ENCODE data around the gene CFAP157.

CFAP157 gene

DNA sequence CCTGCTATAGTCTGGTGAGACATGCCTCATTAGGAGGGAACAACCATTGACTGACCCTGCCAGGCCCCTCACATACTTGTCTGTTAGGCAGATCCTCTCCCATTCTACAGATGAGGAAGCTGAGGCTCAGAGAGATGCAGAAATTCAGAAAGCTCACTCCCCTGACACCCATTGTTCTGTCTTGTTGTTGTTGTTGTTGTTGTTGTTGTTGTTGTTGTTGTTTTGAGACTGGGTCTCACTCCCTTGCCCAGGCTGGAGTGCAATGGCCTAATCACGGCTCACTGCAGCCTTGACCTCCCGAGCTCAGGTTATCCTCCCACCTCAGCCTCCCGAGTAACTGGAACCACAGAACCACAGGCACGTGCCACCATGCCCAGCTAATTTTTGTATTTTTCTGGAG is 13.1 kb upstream of the CFAP157 start:
- no peak for DNase-seq

DNA sequence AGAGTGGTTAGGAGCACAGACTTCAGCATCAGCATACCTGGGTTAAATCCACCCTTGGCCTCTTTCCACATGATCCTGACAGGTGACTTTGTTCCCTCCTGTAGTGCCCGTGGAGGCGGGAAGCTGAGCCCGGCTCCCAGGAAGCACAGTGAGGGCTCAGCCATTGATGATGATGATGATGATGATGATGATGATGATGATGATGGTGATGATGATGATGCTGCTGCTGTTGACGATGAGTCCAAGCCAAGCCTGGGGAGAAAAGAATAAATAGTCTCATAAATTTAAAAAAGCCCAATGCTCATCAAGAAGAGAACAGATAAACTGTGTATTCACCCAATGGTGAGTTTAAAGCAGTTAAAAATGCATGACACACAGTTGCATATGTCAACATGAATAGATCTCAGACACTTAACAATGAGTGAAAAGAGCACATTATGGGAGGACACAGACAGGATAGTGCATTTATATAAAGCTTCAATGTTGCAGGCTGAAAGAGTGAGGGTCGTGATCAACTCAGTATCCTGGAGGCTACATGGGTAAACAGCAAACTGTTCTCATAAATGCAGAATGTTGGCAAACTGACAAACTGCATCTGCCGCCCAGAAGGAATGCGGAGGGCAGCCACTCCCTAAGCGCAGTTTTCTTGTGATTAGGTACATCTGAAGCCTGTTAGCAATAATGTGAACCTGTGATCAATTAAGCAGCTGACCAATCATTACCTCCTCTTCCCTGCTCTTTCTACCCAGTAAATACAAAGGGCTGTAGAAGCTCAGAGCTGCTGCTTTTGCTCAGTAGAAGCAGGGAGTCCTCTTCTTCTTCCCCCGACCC is 11.7 kb upstream of the CFAP157 start:
- no peak for DNase-seq

DNA sequence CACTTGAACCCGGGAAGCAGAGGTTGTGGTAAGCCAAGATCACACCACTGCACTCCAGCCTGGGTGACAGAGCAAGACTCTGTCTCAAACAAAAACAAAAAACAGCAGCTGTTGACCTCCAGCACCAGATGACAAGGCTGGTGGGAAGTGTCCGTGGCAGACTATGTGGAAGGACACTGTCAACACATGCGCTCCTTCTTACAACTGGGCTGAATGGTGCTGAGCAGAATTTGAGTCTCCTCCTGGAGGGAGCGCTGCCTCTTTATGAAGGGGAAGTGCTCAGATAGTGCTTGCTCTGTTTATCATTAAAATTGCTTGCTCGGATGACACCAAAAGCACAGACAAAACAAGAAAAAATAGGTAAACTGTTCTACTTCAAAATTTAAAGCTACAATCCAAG is 9.2 kb upstream of the CFAP157 start:
- no peak for DNase-seq

DNA sequence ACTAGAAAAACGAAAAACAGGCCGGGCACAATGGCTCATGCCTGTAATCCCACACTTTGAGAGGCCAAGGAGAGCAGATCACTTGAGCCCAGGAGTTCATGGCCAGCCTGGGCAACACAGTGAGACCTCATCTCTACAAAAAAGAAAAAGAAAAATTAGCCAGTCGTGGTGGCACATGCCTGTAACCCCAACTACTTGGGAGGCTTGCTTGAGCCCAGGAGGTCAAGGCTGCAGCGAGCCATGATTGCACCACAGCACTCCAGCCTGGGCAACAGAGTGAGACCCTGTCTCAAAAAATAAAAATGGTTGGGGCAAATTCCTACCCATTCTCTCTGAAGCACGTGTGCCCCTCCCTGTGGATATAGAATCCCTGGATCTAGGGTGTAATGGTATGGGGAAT is 8.4 kb upstream of the CFAP157 start:
- no peak for DNase-seq

DNA sequence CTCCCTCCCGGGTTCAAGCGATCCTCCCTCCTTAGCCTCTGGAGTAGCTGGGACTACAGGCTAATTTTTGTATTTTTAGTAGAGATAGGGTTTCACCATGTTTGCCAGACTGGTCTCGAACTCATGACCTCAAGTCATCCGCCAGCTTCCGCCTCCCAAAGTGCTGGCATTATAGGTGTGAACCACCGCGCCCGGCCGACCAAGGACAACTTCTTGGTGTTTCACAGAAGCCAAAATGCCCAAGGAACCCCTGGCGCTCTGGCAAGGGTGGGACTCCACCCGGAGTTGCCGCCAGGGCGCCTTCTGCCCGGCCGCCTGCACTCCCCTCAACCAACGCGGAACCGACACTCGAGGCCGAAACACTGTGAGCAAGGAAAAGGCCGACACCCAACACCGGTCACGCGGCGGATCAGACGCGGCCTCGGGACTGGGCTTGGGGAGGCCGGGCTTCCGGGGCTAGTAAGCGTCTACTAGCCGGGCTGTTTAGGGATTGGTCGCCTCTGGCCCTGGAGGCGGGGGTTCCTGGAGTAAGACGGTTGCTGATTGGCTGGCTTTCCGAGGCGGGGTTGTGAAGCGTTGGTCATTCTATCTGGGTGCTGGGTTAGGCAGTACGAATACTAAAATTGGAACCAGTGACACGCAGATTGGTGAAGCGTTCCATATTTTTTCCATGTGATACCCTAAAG is 7.7 kb upstream of the CFAP157 start:
- DNase-seq = peak; percentile 94

DNA sequence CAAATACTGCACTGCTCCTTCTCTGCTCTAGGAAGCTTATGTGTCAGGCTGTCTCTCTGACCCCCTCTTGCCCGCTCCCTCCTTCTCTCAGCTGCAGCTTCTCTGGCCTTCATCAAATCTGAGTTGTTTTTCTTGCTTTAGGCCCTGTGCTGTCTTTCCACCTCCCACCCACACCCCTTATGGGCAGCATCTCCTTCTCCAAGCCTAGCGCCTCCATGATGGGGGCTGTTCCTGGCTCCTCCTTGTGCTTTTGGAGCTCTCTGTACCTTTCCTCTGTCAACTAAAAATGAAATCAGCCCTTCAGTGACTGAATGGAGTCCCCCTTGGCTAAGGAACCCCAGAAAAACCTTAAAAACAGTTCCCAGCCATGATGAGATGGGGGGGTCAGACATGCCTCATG is 6.6 kb upstream of the CFAP157 start:
- no peak for DNase-seq

DNA sequence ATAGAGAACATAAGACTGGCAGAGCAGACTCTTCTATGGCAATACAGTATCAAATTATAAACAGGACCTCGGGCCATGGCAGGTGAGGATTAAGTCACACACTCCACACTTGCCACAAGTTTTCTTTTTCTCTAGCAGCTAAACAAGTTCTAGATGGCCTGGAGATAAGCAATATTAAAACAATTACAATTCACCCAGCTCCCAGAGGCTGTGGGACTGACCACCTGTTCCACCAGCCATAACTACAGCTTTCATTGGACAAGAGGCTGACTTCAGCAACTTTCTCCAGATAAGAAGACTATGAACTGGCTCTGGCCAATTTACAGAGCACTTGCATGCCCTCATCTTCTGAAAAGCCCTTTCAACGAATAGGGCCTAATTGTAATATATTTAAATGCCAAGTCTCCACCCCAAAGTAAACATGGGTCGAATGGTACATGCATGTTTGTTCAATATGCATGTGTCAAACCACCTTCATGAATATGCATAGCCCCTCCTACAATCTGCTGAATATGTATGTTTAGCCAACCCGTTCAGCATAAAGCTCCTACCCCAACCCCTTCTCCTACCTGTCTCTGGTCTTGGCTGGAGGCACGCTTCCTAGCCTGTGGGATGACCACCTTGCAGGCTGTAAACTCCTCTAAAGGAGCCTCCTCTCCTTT is 6.1 kb upstream of the CFAP157 start:
- DNase-seq = no peak

DNA sequence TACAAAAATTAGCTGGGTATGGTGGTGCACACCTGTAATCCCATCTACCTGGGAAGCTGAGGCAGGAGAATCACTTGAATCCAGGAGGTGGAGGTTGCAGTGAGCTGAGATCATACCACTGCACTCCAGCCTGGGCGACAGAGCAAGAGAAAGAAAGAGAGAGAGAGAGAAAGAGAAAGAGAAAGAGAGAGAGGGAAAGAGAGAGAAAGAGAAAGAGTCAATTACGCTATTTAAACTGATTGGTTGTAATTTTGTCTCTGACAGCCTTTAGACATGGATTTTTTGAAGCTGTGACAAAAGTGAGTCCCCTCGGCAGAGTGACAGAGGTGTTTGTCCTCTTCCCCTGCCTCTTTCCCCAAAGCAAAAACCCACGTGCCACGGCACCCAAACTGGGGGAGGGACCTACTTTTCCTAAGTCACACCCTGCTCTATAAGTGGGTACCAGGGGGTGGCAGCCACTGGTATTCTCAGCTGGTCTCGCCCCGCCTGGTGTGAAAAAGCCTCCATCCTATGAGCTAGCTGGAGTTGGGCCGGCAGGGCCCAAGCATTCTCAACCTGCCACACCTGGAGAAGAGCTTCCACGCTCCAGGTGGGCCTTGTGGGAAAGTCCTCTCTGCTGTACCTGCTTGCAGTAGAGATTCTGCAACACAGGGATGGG is 3.4 kb upstream of the CFAP157 start:
- no peak for DNase-seq

DNA sequence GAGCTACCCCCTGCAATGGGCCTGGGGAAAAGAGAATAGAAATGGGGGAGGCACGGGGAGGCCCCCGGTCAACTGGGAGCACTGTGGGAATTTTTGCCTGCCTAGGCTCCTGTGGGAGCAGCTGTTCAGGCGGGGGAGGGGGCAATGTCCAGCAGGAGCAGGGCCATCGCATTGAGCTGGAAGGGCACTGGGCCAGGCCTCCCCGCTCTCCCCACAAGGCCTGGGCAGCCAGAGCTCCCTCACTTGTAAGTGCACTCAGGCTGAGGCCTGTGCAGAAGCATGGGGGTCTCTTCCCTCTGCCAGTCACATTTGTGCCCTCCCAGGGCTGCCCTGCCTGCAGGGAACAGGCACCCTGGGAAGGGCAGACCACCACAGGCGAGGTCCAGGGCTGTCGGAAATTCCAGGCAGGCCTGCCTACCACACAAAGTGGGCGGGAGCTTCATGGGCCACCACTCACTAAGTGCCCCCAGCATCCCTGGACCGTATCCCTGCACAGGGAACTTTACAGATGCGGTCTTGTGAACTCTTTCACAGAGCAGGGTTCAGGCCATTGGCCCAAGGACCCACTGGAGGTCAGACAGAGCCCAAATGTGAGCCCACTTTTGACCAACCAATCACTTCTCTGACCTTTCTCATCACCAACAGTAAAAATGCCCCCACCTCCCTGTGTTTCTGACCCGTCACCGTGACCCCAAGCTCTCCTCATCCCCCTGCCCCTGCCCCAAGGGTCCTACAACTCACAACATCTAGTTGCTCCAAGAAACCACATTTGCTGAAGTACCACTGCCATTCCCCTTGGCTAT is 1.0 kb upstream of the CFAP157 start:
- peak; percentile 51 for DNase-seq

DNA sequence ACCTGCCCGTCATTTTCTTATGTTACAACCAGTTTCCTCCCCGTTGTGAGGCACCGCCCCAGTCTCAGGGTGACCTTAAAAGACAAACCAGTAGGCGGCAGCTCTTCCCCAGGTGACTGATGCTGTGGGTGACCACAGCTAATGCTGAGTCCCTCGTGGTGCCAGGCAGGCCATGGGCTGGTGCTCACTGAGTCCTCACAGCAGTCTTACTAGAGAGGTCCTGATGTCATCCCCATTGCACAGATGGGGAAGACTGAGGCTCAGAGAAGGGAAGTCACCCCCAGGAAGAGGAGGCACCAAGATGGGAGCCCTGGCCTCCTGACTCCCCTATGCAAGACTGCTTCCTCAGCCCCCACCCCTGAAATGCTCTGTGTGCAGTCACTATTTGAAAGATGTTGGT is 978 bp downstream of the CFAP157 start:
- no peak for DNase-seq

DNA sequence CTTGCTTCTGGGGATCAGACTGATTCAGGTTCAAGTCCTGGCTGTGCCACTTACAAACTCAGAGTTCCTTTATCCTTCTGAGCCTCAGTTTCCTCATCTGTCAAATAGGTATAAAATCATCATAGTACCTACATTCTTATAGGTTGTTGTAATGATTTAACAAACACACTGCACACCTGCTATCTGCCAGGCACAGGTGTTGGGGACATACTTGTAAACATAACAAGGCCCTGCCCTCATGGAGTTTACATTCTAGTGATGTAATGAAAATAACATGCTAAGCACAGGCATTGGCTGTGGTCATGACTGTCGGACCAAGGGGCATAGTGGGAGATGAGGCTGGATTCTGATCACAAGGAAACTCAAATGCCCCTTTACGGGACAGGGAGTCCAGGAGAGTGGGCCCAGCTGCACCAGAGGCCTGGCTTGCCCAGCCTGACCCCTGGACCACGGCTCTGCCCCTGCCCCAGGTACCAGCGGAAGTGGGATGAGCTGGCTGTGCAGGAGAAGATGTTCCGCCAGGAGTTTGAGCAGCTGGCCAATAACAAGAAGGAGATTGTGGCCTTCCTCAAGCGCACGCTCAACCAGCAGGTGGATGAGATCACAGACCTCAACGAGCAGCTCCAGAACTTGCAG is 2.3 kb downstream of the CFAP157 start:
- no peak for DNase-seq

DNA sequence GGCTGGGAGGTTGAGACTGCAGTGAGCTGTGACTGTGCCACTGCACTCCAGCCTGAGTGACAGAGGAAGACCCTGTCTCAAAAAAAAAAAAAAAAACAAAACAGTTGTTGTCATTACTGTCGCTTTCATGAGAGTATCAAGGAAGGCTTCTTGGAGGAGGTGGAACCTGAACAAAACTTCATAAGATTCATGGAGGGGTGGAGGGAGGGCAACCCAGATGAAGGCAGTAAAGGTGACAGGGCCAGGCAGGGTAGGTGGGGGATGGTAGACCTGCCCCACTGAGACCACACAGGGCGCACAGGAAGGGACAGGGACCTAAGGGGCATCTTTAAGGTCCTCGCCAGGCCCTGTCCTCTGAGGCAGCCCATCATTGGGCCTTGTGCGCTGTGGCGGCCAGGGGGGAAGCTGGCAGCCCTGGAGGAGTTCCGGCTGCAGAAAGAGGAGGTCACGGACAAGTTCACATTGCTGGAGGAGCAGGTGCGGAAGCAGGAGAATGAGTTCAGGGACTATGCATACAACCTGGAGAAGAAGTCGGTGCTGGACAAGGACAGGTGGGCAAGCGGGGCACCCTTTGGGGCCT is 3.5 kb downstream of the CFAP157 start:
- DNase-seq = no peak

DNA sequence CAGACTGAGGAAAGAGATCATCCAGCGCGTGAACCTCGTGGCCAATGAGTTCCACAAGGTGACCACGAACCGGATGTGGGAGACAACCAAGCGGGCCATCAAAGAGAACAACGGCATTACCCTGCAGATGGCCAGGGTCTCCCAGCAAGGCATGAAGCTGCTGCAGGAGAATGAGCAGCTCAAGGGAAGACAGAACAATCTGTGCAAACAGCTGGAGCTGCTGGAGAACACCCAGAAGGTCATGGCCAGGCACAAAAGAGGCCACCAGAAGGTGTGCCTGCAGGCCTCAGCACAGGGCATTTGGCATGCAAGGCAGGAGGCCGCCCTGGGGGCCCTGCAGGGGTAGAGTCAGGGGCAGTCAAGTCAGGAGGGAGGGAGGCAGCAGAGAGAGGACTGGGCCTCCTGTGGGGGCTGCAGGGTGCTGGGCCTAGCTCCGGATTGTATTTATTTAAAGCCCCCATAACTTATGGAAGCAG is 4.5 kb downstream of the CFAP157 start:
- DNase-seq = peak; percentile 40

DNA sequence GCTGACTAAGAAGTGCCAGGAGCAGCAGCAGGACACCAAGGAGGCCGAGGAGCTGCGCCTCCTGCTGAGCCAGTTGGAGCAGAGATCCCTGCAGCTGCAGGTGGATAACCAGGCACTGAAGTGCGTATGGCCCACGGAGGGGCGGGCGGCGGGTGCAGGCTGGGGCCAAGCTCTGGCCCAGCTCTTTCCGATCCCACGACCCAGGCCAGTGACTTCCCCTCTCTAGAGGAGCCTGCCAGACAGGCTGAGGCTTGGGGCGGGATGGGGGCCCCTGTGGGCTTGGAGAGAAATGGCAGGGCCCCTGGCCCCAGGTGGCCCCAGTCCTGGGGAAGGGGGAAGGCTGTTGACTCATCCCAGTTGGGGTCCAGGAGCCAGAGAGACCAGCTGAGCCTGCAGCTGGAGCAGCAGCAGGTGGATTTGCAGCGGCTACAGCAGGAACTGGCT is 5.1 kb downstream of the CFAP157 start:
- DNase-seq = no peak

DNA sequence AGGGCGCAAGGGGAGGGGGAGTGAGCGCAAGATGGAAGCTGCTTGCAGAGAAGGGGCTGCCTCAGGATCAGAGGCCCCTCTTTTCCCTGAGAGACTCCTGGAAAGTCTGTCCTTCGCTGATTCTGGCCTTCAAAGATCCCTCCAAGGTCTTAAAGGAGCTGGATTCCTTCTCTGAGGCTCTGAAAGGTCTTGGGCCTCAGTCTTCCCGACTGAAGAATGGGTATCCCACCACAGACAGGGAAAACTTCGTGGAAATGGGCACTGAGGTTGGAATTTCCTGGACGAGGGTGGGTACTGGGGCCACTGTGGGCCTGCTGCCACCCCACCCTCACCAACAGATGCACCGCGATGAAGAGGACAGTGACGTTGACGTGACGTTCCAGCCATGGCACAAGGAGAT is 5.6 kb downstream of the CFAP157 start:
- DNase-seq = no peak

DNA sequence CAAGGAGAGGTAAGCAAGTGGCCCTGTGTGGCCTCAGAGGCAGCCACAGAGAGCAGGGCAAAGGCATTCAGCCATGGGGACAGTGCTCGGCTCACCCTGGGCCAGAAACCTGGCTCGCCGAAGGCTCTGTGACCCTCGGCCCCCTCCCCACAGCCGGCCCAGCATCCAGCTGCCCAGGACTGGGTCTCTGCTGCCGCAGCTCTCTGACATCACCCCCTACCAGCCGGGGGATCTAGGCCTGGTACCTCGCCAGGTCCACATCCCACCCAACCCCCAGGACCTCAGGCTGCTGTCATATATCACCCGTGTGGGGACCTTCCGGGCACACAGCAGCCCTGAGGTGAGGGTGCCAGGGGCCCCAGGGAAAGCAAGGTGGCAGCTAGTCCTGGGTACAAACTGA is 6.1 kb downstream of the CFAP157 start:
- no peak for DNase-seq

DNA sequence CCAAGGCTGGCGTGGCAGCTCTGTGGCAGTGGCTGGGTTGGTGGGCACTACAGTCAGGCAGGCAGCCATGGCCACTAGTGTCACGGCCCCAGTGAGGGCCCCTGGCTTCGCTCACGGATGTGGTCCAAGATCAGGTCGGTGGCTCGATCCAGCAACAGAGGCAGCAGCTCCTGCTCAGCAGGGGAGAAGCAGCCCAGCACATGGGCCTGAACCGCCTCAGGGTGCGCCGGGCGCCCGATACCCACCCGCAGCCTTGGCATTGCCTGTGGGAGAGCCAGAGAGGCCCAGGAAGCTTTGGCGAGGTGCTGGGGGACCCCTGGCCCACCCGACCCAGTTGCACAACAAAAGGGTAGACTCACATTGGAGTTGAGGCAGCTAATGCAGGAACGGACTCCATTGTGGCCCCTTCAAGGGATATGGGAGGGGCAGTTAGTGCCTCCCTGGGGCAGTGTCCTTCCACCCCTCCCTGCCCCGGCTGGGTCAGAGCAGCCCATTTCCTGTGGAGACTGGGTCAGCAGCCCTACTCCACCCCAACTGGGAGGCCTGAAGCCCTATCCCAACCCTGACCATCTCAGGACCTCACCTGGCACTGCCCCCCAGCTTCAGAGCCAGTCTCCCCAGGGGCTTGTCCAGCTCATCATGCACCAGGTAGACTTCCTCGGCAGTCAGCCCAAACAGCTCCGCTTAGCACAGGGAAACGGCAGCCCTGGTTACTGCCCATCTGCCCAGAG is 7.4 kb downstream of the CFAP157 start:
- DNase-seq = no peak

DNA sequence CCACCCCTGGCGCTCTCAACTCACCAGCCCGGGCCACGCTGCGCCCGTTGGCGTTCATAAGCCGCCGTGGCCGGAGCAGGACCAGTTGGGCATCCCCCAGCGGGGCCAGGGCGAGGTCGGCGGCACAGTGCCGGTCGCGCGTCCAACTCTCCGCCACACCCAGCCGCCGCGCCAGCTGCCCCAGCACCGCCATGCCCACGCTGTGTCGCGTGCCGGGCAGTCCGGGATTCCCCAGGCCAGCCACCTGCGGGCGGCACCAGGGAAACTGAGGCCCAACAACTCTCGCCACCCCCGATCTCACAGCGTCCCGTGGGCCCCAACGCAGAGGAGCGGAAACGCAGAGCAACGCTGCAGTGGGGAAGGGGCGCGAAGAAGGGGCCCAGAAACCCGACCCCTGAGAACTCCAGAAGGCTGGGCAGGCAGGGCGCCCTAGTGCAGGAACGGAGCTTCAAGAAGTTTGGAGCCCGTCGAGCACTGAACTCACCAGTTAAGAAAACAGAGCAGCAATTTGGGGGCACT is 8.2 kb downstream of the CFAP157 start:
- no peak for DNase-seq

DNA sequence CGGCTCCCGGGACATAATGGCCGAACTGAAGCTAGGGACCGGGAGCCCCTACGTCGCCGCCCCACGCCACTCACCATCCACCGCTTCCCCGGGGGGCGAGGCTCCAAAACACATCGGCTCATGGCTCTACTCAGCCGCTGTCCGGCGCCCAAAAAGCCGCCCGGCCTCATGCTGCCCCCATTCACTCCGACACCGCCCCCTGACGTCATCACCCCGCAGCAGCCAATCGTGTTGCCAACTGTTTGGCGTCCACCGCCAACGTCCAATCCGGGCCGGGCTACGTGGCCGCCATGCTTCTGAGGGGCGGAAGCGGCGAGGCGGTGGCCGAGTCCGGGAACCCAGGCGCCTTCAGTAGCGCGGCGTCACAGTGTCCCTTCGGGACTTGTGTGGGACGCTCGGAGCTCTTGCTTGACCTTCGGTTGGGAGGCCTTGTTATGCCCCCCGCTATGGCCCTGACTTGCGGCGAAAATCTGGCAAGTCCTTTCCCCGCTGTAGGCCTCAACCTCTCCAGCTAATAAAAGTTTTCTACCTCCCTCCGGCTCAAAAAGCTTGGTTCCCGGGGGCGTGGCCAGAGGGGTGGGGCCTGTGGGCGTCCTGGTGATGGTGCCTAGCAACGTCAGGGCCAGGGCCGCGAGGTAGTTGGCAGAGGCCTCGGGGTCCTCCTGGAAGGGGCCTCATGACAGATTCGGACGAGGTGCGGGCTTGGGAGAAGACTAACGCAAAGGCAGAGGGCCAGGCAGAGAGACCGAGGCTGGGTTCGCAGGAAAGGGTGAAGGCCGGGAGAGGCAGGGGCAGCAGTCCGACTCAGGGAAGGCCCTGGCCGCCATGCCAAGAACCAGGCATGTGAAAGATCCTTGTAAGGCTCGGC is 8.9 kb downstream of the CFAP157 start, which contains the start of the genes PTRH1 and TTC16:
Gene PTRH1 (minus strand): TSS at position 194 of the 868 bp plus-strand sequence. CDS start 24 bp downstream, at position 170.
Gene TTC16 (plus strand): TSS at position 610 of the 868 bp plus-strand sequence. CDS start 67 bp downstream, at position 677.
- DNase-seq = peak; percentile 99

All from retina (tissue), 1 donor.